ENCODE measurements around the gene ADGRL3.

The ADGRL3 gene

DNA sequence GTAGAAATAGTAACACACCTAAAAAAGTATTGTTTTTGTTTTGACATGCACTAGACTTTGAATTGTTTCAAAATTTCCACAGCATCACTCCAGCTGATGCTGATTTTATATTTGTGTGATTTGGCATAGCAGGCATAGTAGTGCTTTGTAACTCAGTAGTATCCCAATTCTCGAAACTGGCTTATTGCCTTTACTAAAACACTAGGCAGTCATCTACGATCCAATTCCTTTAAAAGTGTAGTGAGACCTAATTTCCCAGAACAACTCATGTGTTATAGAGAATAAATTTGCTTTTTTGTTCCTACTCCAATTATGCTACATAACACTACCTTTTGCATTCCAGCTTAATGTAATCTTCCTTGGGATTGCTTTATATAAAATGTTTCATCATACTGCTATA lies 797.7 kb downstream of the ADGRL3 start:
- no peak for DNase-seq (ENCODE audit: low spot score)

- DNase-seq (ENCODE audit: low spot score) = no peak
Measured at GRCh38 chr4:62003695-62004094, 803.6 kb downstream of the ADGRL3 start.

DNA sequence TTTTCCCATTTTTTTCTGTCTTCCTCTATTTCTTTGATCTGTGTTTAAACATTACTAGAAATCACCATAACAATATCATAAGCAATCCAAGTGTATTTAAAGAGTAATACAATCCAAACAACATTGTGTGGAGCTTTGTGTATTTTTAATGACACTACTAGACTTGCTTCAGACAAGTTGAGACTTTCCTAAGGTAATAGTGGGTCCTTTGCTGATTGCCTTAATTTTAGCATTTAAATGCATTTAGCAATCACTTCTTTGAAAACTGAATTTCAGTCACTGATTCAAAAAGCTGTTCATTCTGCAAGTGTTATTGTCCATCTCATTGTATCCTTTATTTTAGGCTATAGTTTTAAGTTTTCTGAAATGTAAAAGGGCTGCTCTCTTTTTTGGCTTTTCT lies 804.8 kb downstream of the ADGRL3 start:
- DNase-seq (ENCODE audit: low spot score) = no peak

GRCh38 chr4:62006108-62006507 lies 806.0 kb downstream of the ADGRL3 start:
- DNase-seq (ENCODE audit: low spot score) = no peak

DNA sequence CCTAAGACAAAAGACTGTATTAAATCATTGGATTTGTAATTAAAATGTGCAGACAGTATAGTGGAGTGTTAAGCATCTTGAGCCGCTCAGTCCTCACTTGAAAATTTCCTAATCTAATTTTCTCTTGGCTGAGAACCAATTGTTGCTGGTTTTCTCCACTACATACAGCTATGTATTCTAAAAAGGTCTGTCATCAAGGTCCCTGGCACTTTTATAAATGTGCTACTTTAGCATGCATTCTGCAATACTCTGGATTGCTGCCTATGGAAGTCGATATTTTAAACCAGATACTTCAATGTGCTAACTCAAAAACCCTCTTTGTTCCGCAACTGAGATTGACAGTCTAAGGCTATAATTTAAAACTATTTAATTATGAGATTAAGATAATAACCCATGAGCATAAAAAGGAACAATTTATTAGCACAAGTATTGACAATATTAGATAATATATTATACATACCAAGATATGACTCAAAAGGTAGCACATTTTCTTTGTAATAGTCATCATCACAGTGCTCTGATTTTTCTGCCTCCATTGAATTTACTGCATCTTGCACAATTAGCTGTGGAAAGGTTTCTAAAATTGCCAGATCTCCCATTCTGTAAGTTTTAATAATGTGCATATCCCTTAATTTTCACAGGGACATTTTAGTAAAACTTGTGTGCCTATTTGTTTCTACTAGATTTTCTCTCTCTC lies 815.1 kb downstream of the ADGRL3 start:
- no peak for DNase-seq (ENCODE audit: low spot score)

GRCh38 chr4:62018537-62018936 lies 818.4 kb downstream of the ADGRL3 start:
- DNase-seq (ENCODE audit: low spot score) = no peak

GRCh38 chr4:62023633-62024032 lies 823.5 kb downstream of the ADGRL3 start:
- DNase-seq (ENCODE audit: low spot score) = no peak

DNA sequence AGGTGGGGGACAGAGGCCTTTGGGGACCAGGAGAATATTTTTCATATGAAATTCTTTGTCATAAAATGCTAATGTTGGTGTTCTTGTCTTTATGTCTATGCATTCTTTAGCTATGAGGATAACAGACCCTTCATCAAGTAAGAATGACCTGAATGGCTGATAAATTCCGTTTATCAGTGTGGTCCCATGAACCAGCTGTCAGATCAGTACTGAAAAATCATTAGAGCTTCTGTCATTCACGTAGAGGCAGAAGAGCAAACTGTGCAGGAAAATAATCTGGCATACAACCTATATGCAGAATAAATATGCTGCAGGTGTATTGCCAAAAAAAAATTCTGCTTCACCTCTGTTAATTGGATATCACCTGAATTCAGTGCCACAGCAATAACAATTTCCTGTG lies 828.6 kb downstream of the ADGRL3 start:
- DNase-seq (ENCODE audit: low spot score) = no peak

DNA sequence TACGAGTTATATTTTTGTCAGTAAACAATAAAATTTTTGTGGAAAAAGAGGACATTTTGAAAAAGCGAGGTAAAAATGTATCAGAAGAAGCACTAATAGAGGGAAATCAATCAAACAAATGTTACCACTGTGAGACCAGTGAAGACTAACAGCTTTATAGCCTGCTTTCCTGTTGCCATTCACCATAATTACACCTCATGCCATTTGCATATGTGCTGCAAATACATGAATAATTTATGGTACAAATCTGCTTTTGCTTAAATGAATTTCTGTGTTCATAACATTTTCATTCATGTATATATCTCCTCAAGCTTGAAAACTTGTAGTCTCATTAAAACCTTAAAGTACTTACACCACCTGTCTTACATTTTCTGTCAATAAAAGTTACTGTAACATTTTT lies 830.8 kb downstream of the ADGRL3 start:
- DNase-seq (ENCODE audit: low spot score) = no peak

- no peak for DNase-seq (ENCODE audit: low spot score)
Measured at GRCh38 chr4:62037571-62037970, 837.4 kb downstream of the ADGRL3 start.

DNA sequence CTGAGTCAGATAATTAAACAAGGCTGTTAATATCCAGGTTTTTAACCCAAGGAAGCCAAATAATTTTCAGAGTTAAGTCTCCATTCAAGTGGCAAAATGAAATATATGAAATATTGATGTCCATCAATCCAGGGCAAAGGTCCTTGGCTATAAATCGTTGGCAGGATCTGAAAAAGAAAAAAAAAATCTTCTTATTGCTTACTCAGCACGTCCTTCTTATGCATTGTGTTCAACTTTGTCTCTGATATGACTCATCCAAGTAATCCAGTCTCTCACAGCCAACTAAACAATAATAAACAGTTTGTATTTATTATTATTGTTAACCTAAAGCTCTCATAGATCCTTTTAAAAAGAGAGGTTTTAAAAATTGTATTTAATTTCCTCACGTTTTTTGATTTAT lies 851.2 kb downstream of the ADGRL3 start:
- no peak for DNase-seq (ENCODE audit: low spot score)

GRCh38 chr4:62053974-62054373 lies 853.8 kb downstream of the ADGRL3 start:
- no peak for DNase-seq (ENCODE audit: low spot score)

DNA sequence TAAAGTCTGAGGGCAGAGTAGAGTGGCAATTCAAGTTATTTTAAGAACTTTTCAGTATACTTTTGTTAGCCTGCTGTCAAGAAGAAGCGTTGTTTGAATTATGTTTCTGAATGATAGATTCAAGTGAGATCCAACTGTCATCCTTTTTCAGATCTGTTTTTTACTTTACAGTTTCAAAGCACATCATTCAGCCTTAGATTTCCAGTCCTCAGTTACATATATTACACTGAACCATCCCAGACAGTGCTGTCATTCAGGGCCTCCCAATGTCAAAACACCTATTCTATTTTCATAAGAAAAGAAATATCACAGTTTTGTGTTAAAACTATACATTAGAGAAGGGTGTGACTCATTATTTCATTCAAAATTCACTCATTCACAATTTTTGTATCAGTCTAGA lies 856.9 kb downstream of the ADGRL3 start:
- no peak for DNase-seq (ENCODE audit: low spot score)

GRCh38 chr4:62058571-62058970 lies 858.4 kb downstream of the ADGRL3 start:
- DNase-seq (ENCODE audit: low spot score) = no peak

- no peak for DNase-seq (ENCODE audit: low spot score)
Measured at GRCh38 chr4:62070291-62070852, 870.2 kb downstream of the ADGRL3 start.

DNA sequence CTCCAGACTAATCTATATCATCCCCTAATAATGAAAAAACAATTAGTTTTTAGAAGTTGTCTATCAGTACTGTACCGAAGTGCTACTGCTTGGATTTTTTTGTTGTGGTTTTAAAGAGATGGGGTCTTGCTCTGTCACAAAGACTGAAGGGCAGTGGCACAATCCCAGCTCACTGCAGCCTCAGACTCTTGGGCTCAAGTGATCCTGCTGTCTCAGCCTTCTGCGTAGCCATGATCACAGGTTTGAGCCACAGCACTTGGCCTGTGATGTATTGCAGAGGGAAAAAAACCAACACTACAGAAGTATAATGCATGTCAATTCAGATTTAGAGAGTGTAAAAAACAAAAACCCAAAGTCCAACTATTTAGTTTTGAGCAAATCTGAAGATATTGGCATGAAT lies 875.0 kb downstream of the ADGRL3 start:
- no peak for DNase-seq (ENCODE audit: low spot score)

DNA sequence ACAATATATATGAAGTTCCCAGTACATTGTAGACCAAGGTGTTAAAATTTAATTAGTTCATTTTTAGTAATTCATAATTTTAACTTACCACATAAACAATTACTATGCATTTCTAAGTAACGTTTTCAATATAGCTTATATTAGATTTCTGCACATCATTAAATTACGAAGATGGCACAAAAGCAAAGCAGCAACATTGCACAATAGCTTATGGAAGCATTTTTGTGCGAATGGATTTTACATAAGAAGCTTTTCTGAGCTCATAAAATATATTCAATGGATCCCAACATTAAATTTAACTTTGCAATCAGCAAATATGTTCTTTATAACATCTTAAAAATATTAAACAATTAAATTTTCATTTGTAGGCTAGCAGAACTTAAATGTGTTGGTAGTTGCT lies 875.4 kb downstream of the ADGRL3 start:
- no peak for DNase-seq (ENCODE audit: low spot score)

- DNase-seq (ENCODE audit: low spot score) = no peak
Measured at GRCh38 chr4:62077406-62077805, 877.3 kb downstream of the ADGRL3 start.

GRCh38 chr4:62080431-62080830 lies 880.3 kb downstream of the ADGRL3 start:
- DNase-seq (ENCODE audit: low spot score) = no peak

GRCh38 chr4:62087706-62088105 lies 887.6 kb downstream of the ADGRL3 start:
- DNase-seq (ENCODE audit: low spot score) = no peak

DNA sequence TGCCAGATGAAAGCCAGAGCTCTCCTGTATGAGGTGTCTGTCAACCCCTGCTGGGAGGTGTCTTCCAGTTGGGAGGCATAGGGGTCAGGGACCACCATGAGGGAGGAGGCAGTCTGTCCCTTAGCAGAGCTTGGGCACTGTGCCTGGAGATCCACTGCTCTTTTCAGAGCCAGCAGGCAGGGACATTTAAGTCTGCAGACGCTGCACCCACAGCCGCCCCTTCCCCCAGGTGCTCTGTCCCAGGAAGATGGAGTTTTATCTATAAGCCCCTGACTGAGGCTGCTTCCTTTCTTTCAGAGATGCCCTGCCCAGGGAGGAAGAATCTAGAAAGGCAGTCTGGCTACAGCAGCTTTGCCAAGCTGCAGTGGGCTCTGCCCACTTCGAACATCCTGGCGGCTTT lies 893.6 kb downstream of the ADGRL3 start:
- no peak for DNase-seq (ENCODE audit: low spot score)

DNA sequence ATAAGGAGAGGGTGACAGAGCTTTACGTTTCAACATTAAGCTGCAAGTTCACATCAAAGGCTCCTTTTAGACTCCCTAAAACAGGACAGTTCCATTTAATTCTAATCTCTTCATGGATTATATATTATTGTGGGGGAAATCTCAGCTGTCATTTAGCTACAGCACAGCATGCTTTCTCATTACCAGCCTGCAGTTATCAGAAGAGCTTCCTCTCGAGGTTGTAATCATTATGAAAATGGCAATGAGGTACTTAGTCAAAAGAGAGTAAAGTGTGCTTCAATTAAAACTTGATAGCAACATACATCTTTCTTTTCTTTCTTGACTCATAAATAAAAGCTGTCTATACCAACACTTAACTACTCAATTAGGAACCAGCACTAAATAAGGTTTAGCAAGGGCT lies 896.8 kb downstream of the ADGRL3 start:
- no peak for DNase-seq (ENCODE audit: low spot score)

DNA sequence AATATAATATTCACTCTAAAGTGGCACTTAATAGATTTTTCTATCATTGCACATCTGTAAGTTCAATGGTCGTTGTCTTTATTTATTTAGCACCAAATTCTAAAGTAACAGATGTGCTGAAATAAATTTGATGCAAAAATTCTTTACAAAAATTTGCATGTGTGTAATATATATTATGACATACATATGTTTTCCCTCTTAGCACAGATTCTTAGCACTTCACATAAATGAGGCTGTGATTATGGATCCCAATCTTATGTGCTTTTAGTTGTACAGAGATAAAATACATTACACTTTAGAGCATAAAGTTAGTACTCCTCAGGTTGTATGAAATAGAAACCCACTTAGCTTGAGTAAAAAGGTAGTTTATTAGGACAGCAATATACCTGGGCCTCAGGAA lies 915.1 kb downstream of the ADGRL3 start:
- no peak for DNase-seq (ENCODE audit: low spot score)

GRCh38 chr4:62117886-62118285 lies 917.8 kb downstream of the ADGRL3 start:
- DNase-seq (ENCODE audit: low spot score) = no peak
